Neuronal stem cell (in vitro differentiated cells): ENCODE data around the gene PNMA8C.

Experiments used
- DNase-seq: peaks from one replicate; pipeline ENCODE4 v3.0.0-alpha.2; 2013; ENCODE audit warnings: low spot score
- H2AFZ ChIP-seq: one replicate; pipeline ENCODE4 v1.6.1; 2013; ENCODE audit warnings: mild to moderate bottlenecking, low read length, inconsistent platforms
- H2AK5ac ChIP-seq: 2 replicates; pipeline ENCODE4 v1.6.1; 2013; ENCODE audit warnings: low read depth, mild to moderate bottlenecking, inconsistent platforms, low read length, moderate library complexity, mixed read lengths
- H2BK120ac ChIP-seq: 2 replicates; pipeline ENCODE4 v1.6.1; 2013; ENCODE audit warnings: low read depth, mild to moderate bottlenecking, inconsistent platforms, low read length, moderate library complexity, mixed read lengths
- H2BK12ac ChIP-seq: one replicate; pipeline ENCODE4 v1.6.1; 2013; ENCODE audit warnings: low read length, inconsistent platforms
- H2BK15ac ChIP-seq: 2 replicates; pipeline ENCODE4 v1.6.1; 2013; ENCODE audit warnings: mild to moderate bottlenecking, low read length, inconsistent platforms, mixed read lengths
- H2BK5ac ChIP-seq: one replicate; pipeline ENCODE4 v1.6.1; 2013; ENCODE audit warnings: inconsistent platforms, mild to moderate bottlenecking, low read length, moderate library complexity
- H3K14ac ChIP-seq: one replicate; pipeline ENCODE4 v1.6.1; 2013; ENCODE audit warnings: low read length, inconsistent platforms
- H3K18ac ChIP-seq: 2 replicates; pipeline ENCODE4 v1.6.1; 2013; ENCODE audit warnings: low read length, inconsistent platforms
- H3K23ac ChIP-seq: 2 replicates; pipeline ENCODE4 v1.6.1; 2013; ENCODE audit warnings: low read depth, mild to moderate bottlenecking, mixed read lengths, low read length, inconsistent platforms; ENCODE audit not compliant: poor library complexity
- H3K27ac ChIP-seq: replicated peaks from 3 replicates; pipeline ENCODE4 v1.5.1; 2013; ENCODE audit warnings: low read length, inconsistent platforms
- H3K27me3 ChIP-seq, 3 experiments: 2 replicates each; pipeline ENCODE4 v1.6.1; 2013; ENCODE audit warnings: low read length in 3 of 3, mild to moderate bottlenecking in 2 of 3, inconsistent platforms in 1 of 3, low read depth in 1 of 3, mixed read lengths in 1 of 3, moderate library complexity in 1 of 3; ENCODE audit not compliant: control insufficient read depth in 3 of 3, insufficient read depth in 3 of 3
- H3K36me3 ChIP-seq, 2 donors: replicated peaks in 1 of 2; 2 replicates each; pipeline ENCODE4 v1.6.1; 2013; ENCODE audit warnings: low read length in 2 of 2; ENCODE audit not compliant: control insufficient read depth in 2 of 2, insufficient read depth in 2 of 2
- H3K4ac ChIP-seq: 2 replicates; pipeline ENCODE4 v1.6.1; 2013; ENCODE audit warnings: inconsistent platforms, mild to moderate bottlenecking, low read length, moderate library complexity
- H3K4me1 ChIP-seq, 2 donors: 1 replicate in 1 of 2; 2 replicates in 1 of 2; pipeline ENCODE4 v1.6.1; 2013; ENCODE audit warnings: low read length in 2 of 2, low read depth in 1 of 2; ENCODE audit not compliant: control insufficient read depth in 2 of 2, insufficient read depth in 1 of 2
- H3K4me2 ChIP-seq: one replicate; pipeline ENCODE4 v1.6.1; 2013; ENCODE audit warnings: mild to moderate bottlenecking, low read length, inconsistent platforms; ENCODE audit not compliant: insufficient read depth, poor library complexity, severe bottlenecking
- H3K4me3 ChIP-seq, 2 donors: 2 replicates each; pipeline ENCODE4 v1.5.1; 2013; ENCODE audit warnings: low read length in 2 of 2, mild to moderate bottlenecking in 2 of 2, inconsistent platforms in 1 of 2, moderate library complexity in 1 of 2
- H3K79me1 ChIP-seq: one replicate; pipeline ENCODE4 v1.6.1; 2013; ENCODE audit warnings: low read depth, mild to moderate bottlenecking, inconsistent platforms, low read length, moderate library complexity
- H3K9ac ChIP-seq: one replicate; pipeline ENCODE4 v1.6.1; 2013; ENCODE audit warnings: mild to moderate bottlenecking, low read depth, low read length, inconsistent platforms; ENCODE audit not compliant: poor library complexity
- H3K9me3 ChIP-seq, 2 donors: replicated peaks in 1 of 2; 2 replicates each; pipeline versions ENCODE3 to v1.6.1; 2013; ENCODE audit warnings: low read length in 2 of 2, mild to moderate bottlenecking in 2 of 2, inconsistent platforms in 1 of 2, low read depth in 1 of 2, mixed read lengths in 1 of 2, moderate library complexity in 1 of 2; ENCODE audit not compliant: control insufficient read depth in 2 of 2, insufficient read depth in 1 of 2
- H4K8ac ChIP-seq: one replicate; pipeline ENCODE4 v1.6.1; 2013; ENCODE audit warnings: low read depth, mild to moderate bottlenecking, inconsistent platforms, low read length, moderate library complexity
- H4K91ac ChIP-seq: one replicate; pipeline ENCODE4 v1.6.1; 2013; ENCODE audit warnings: low read length, low read depth, mild to moderate bottlenecking, inconsistent platforms; ENCODE audit not compliant: poor library complexity
- WGBS, 2 donors: extraction: QIAGEN DNeasy Blood & Tissue Kit; methylation state at CpG; one replicate each; pipeline ENCODE4 v1.1.7; 2013; ENCODE audit warnings: missing lambda C conversion rate in 2 of 2, mixed read lengths in 1 of 2; ENCODE audit not compliant: insufficient read length in 2 of 2, insufficient replicate concordance in 1 of 2; ENCODE audit errors: extremely low coverage in 2 of 2; 5-methylcytosine and 5-hydroxymethylcytosine counted together

The PNMA8C gene

DNA sequence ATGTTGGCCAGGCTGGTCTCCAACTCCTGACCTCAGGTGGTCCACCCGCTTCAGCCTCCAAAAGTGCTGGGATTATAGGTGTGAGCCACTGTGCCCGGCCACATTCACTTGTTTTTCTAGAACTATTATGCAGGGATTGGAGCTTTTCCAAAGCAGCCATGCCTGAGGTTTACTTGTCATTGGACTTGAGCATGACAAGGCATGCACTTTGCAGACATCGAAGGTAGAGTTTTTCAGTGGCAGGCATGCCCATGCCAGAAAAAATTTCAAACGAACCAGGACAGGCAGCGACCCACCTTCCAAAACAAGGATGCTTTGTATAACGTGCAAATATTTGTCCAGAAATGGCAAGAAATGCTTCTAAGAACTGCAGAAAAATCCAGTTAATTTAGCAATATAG is 24.9 kb upstream of the PNMA8C start:
- H3K9ac ChIP-seq: no peak overlapping the region
- DNase-seq: no peak
- no peak overlapping the region for H4K8ac ChIP-seq
- H2BK5ac ChIP-seq: no peak overlapping the region
- no peak overlapping the region for H3K18ac ChIP-seq
- H2AK5ac ChIP-seq: no peak overlapping the region
- no peak overlapping the region for H3K4ac ChIP-seq
- H2AFZ ChIP-seq: no peak overlapping the region
- no peak overlapping the region for H3K23ac ChIP-seq
- H2BK15ac ChIP-seq: no peak overlapping the region
- H3K9me3 ChIP-seq: peaks cover 0 to 8% of the 10 kb centered on the region in 2 donors
- no peak overlapping the region for H2BK12ac ChIP-seq
- H3K14ac ChIP-seq: no peak overlapping the region
- no peaks in the 10 kb centered on the region for H3K4me1 ChIP-seq
- H2BK120ac ChIP-seq: no peak overlapping the region
- H3K36me3 ChIP-seq: no peaks in the 10 kb centered on the region
- H3K79me1 ChIP-seq: no peaks in the 10 kb centered on the region
- H3K4me3 ChIP-seq: no peak overlapping the region
- no peaks in the 10 kb centered on the region for H3K27me3 ChIP-seq
- no peak overlapping the region for H3K27ac ChIP-seq
- H3K4me2 ChIP-seq: no peak overlapping the region
- no CpG with 5 or more reads among the region's 6 CpGs for WGBS, 2 donors
- H4K91ac ChIP-seq: no peak overlapping the region

DNA sequence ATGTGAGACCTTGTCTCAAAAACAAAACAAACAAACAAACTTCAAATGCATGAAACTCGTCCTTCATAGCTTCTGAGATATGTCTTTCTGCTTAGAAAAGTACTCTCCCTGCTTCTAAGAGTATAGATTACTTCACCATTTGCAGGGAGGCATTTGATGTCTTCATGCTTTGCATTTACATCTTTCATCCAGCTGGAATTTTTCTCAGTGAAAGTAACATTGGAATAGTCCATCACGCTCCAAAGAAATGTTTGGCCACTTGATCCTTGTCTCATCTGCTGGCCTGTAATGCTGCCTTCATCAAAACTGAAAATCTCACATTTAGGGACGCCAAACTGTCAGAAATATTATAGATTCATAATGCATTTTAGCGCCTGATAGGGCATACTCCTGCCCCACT is 23.4 kb upstream of the PNMA8C start:
- Histone ChIP-seq H3K36me3 (no peaks in the 10 kb centered on the region), H2BK12ac (no peak overlapping the region), H3K4me3 (no peak overlapping the region), H3K23ac (no peak overlapping the region), H3K4ac (no peak overlapping the region), H2AK5ac (no peak overlapping the region), H3K27ac (no peak overlapping the region), H2BK15ac (no peak overlapping the region), H2AFZ (no peak overlapping the region), H3K4me1 (no peaks in the 10 kb centered on the region), H4K8ac (no peak overlapping the region), H3K14ac (no peak overlapping the region), H3K9ac (no peak overlapping the region), H3K9me3 (peaks cover 0 to 8% of the 10 kb centered on the region in 2 donors), H3K4me2 (no peak overlapping the region), H3K27me3 (no peaks in the 10 kb centered on the region), H2BK5ac (no peak overlapping the region), H3K18ac (no peak overlapping the region), H3K79me1 (no peaks in the 10 kb centered on the region), H2BK120ac (no peak overlapping the region), H4K91ac (no peak overlapping the region)
- no peak for DNase-seq
- no CpG with 5 or more reads among the region's 4 CpGs for WGBS, 2 donors

DNA sequence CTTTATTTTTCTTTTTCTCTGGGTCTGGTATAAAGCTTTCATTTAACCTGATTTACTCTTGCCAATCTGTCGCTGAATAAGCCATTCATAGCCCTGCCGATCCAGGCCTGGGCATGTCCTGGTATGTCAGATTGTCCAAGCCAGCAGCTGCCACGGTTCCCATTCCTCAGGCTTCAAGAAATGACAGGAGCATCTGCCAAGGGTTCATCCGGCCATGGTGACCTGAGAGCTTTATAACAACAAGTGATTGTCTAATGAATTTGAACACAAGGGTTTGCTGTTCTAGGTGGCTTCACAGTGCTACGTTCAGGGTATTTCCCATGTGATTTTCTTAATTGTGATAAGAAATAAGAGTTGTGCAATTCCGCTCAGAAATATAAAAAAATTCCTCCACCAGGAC is 22.6 kb upstream of the PNMA8C start:
- H3K23ac ChIP-seq: no peak overlapping the region
- H3K27ac ChIP-seq: no peak overlapping the region
- H4K91ac ChIP-seq: no peak overlapping the region
- H2BK5ac ChIP-seq: no peak overlapping the region
- peak overlapping the region; percentile 16 for H2AFZ ChIP-seq
- H3K4me3 ChIP-seq: no peak overlapping the region
- no peak overlapping the region for H2BK120ac ChIP-seq
- H4K8ac ChIP-seq: no peak overlapping the region
- H3K9me3 ChIP-seq: peaks cover 0 to 8% of the 10 kb centered on the region in 2 donors
- WGBS, 2 donors: no CpG with 5 or more reads among the region's 6 CpGs
- no peak overlapping the region for H3K18ac ChIP-seq
- H3K27me3 ChIP-seq: no peaks in the 10 kb centered on the region
- no peak overlapping the region for H3K4ac ChIP-seq
- H2AK5ac ChIP-seq: no peak overlapping the region
- no peak overlapping the region for H3K9ac ChIP-seq
- H3K79me1 ChIP-seq: no peaks in the 10 kb centered on the region
- H3K4me1 ChIP-seq: no peaks in the 10 kb centered on the region
- DNase-seq: no peak
- H2BK15ac ChIP-seq: no peak overlapping the region
- H3K4me2 ChIP-seq: no peak overlapping the region
- no peak overlapping the region for H2BK12ac ChIP-seq
- H3K14ac ChIP-seq: no peak overlapping the region
- no peaks in the 10 kb centered on the region for H3K36me3 ChIP-seq

DNA sequence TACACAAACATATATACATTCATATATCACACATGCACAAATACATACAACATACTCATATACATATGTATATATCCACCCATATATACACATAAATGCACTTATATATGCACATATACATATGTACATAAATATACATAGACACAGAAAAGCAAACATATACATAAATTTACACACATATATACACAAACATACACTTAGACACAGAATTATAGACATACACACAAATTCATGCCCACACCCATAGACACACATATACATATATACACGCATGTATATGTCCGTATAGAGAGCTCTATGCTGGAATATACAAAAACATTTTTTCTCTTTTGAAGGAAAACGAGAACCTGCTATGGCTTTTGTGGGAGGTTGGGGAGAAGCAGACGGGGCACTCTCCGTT is 22.0 kb upstream of the PNMA8C start:
- WGBS, 2 donors: no CpG with 5 or more reads among the region's 5 CpGs
- no peak overlapping the region for H2AK5ac ChIP-seq
- H3K27ac ChIP-seq: no peak overlapping the region
- no peak overlapping the region for H3K18ac ChIP-seq
- no peak overlapping the region for H2BK120ac ChIP-seq
- H3K4me1 ChIP-seq: no peaks in the 10 kb centered on the region
- H3K4me2 ChIP-seq: no peak overlapping the region
- H4K91ac ChIP-seq: no peak overlapping the region
- no peak overlapping the region for H2AFZ ChIP-seq
- peaks cover 0 to 8% of the 10 kb centered on the region in 2 donors for H3K9me3 ChIP-seq
- H2BK5ac ChIP-seq: no peak overlapping the region
- no peaks in the 10 kb centered on the region for H3K79me1 ChIP-seq
- H3K4ac ChIP-seq: no peak overlapping the region
- H3K36me3 ChIP-seq: no peaks in the 10 kb centered on the region
- no peak overlapping the region for H2BK12ac ChIP-seq
- H2BK15ac ChIP-seq: no peak overlapping the region
- H3K4me3 ChIP-seq: no peak overlapping the region
- H3K14ac ChIP-seq: no peak overlapping the region
- DNase-seq: no peak
- H3K23ac ChIP-seq: no peak overlapping the region
- H4K8ac ChIP-seq: no peak overlapping the region
- no peaks in the 10 kb centered on the region for H3K27me3 ChIP-seq
- no peak overlapping the region for H3K9ac ChIP-seq
